ENCODE data around the gene PRSS36. TPM values are rescaled to one million over a fixed set of nuclear protein-coding genes. Genes with fewer than 3 reads are reported as not detected.

The PRSS36 gene
- total and polyA plus RNA-seq, 4 donors: 0.09 to 2.1 (median 0.62) TPM

- TF ChIP-seq SP1 (IDR thresholded peaks at IDR 0.05): no peak
- TF ChIP-seq FOXA1 (IDR thresholded peaks at IDR 0.05): no peak
- no peak for TF ChIP-seq ZBTB33 (IDR thresholded peaks at IDR 0.05)
- TF ChIP-seq HNF4G (IDR thresholded peaks at IDR 0.05): no peak
- TF ChIP-seq NR2F2 (IDR thresholded peaks at IDR 0.05): no peak
- no peak for TF ChIP-seq FOXA2 (IDR thresholded peaks at IDR 0.05)
- TF ChIP-seq MAX (IDR thresholded peaks at IDR 0.05): no peak
- TF ChIP-seq YY1 (IDR thresholded peaks at IDR 0.05): no peak
- TF ChIP-seq REST (IDR thresholded peaks at IDR 0.05): no peak
- TF ChIP-seq ATF3 (IDR thresholded peaks at IDR 0.05): no peak
- no peak for TF ChIP-seq RAD21 (IDR thresholded peaks at IDR 0.05)
- TF ChIP-seq CTCF (IDR thresholded peaks at IDR 0.05; ENCODE audit: low read depth, low read length, missing input control): no peak
- TF ChIP-seq TAF1 (conservative IDR thresholded peaks at IDR 0.05): no peak
- no peak for TF ChIP-seq HNF4A (conservative IDR thresholded peaks at IDR 0.05)
- no peak for TF ChIP-seq JUND (IDR thresholded peaks at IDR 0.05)
- TF ChIP-seq EGR1 (IDR thresholded peaks at IDR 0.05; ENCODE audit: low read depth in 2 of 2): no peak
- Histone ChIP-seq H3K9ac (ENCODE audit: low read depth in 1 of 2, low read length in 2 of 2) (no peak overlapping the region), H3K27me3 (ENCODE audit: control insufficient read depth in 4 of 4, insufficient read depth in 4 of 4, low read length in 3 of 4) (no peaks in the 10 kb centered on the region), H3K9me3 (ENCODE audit: control insufficient read depth in 4 of 4, low read length in 3 of 4) (no peaks in the 10 kb centered on the region), H3K4me3 (ENCODE audit: low read depth in 1 of 3, low read length in 3 of 3) (no peak overlapping the region), H3K4me1 (ENCODE audit: control insufficient read depth in 4 of 4, insufficient read depth in 4 of 4, low read length in 3 of 4) (no peaks in the 10 kb centered on the region), H3K27ac (ENCODE audit: low read depth in 1 of 2, low read length in 2 of 2) (no peak overlapping the region), H3K36me3 (ENCODE audit: control insufficient read depth in 4 of 4, insufficient read depth in 3 of 4, low read depth in 1 of 4, low read length in 3 of 4) (peaks cover 0 to 41% (median 17%) of the 10 kb centered on the region in 4 donors)
- DNase-seq (ENCODE audit: low spot score): no peak
- 95% methylated on average over 3 of the region's 3 CpGs for WGBS
Observed at GRCh38 chr16:31125844-31126243, 24.0 kb downstream of the PRSS36 start.

GRCh38 chr16:31120129-31120528 is 29.7 kb downstream of the PRSS36 start:
- Histone ChIP-seq H3K4me1 (ENCODE audit: control insufficient read depth in 4 of 4, insufficient read depth in 4 of 4, low read length in 3 of 4) (peaks cover 2 to 18% (median 11%) of the 10 kb centered on the region in 4 donors), H3K36me3 (ENCODE audit: control insufficient read depth in 4 of 4, insufficient read depth in 3 of 4, low read depth in 1 of 4, low read length in 3 of 4) (peaks cover 5 to 28% (median 20%) of the 10 kb centered on the region in 4 donors), H3K27ac (ENCODE audit: low read depth in 1 of 2, low read length in 2 of 2) (no peak overlapping the region), H3K9me3 (ENCODE audit: control insufficient read depth in 4 of 4, low read length in 3 of 4) (no peaks in the 10 kb centered on the region), H3K4me3 (ENCODE audit: low read depth in 1 of 3, low read length in 3 of 3) (no peak overlapping the region), H3K27me3 (ENCODE audit: control insufficient read depth in 4 of 4, insufficient read depth in 4 of 4, low read length in 3 of 4) (no peaks in the 10 kb centered on the region), H3K9ac (ENCODE audit: low read depth in 1 of 2, low read length in 2 of 2) (no peak overlapping the region)
- 95% methylated on average over 16 of the region's 16 CpGs for WGBS
- TF ChIP-seq RXRA (IDR thresholded peaks at IDR 0.05) (no peak), ATF3 (IDR thresholded peaks at IDR 0.05) (no peak), EGR1 (IDR thresholded peaks at IDR 0.05; ENCODE audit: low read depth in 2 of 2) (no peak), CTCF (IDR thresholded peaks at IDR 0.05; ENCODE audit: low read depth, low read length, missing input control) (no peak), TAF1 (conservative IDR thresholded peaks at IDR 0.05) (no peak), FOXA2 (IDR thresholded peaks at IDR 0.05) (no peak), YY1 (IDR thresholded peaks at IDR 0.05) (no peak), REST (IDR thresholded peaks at IDR 0.05) (no peak), FOXA1 (IDR thresholded peaks at IDR 0.05) (no peak), RAD21 (IDR thresholded peaks at IDR 0.05) (no peak), HNF4A (conservative IDR thresholded peaks at IDR 0.05) (no peak), MAX (IDR thresholded peaks at IDR 0.05) (no peak)
- DNase-seq (ENCODE audit: low spot score): no peak

All from liver (tissue), 9 donors.